HuH-7 (cell line): ENCODE results near the gene SETBP1.

Experiments
- DNase-seq: peaks from one replicate; pipeline ENCODE4 v3.0.0; 2011; ENCODE audit warnings: low spot score

SETBP1 gene

GRCh38 chr18:44731530-44732237, 51.0 kb downstream of the SETBP1 start:
- DNase-seq: no peak

- no peak for DNase-seq
Observed at GRCh38 chr18:44732238-44732563, 51.5 kb downstream of the SETBP1 start.

GRCh38 chr18:44732599-44732998, 51.9 kb downstream of the SETBP1 start:
- DNase-seq: no peak

- DNase-seq: no peak
Observed at GRCh38 chr18:44733069-44733753, 52.5 kb downstream of the SETBP1 start.

GRCh38 chr18:44733754-44734465, 53.2 kb downstream of the SETBP1 start:
- DNase-seq: no peak

- DNase-seq: no peak
Observed at GRCh38 chr18:44735096-44735495, 54.4 kb downstream of the SETBP1 start.

GRCh38 chr18:44736664-44737380, 56.1 kb downstream of the SETBP1 start:
- DNase-seq: no peak

- no peak for DNase-seq
Observed at GRCh38 chr18:44737623-44738022, 56.9 kb downstream of the SETBP1 start.

- DNase-seq: no peak
Observed at GRCh38 chr18:44740000-44740399, 59.3 kb downstream of the SETBP1 start.

GRCh38 chr18:44741085-44741484, 60.4 kb downstream of the SETBP1 start:
- no peak for DNase-seq

- no peak for DNase-seq
Observed at GRCh38 chr18:44741511-44741910, 60.8 kb downstream of the SETBP1 start.

- no peak for DNase-seq
Observed at GRCh38 chr18:44742126-44742525, 61.4 kb downstream of the SETBP1 start.

GRCh38 chr18:44742718-44743311, 62.1 kb downstream of the SETBP1 start:
- no peak for DNase-seq

GRCh38 chr18:44743631-44744030, 62.9 kb downstream of the SETBP1 start:
- DNase-seq: no peak

GRCh38 chr18:44744161-44745121, 63.8 kb downstream of the SETBP1 start:
- no peak for DNase-seq

- no peak for DNase-seq
Observed at GRCh38 chr18:44747157-44747556, 66.5 kb downstream of the SETBP1 start.

- no peak for DNase-seq
Observed at GRCh38 chr18:44748582-44748981, 67.9 kb downstream of the SETBP1 start.

GRCh38 chr18:44750774-44751173, 70.1 kb downstream of the SETBP1 start:
- DNase-seq: no peak

GRCh38 chr18:44754567-44754966, 73.9 kb downstream of the SETBP1 start:
- DNase-seq: no peak

- DNase-seq: no peak
Observed at GRCh38 chr18:44758861-44759631, 78.4 kb downstream of the SETBP1 start.
